SK-N-SH (cell line): ENCODE results near the gene ACP3. TPM values are rescaled to one million over a fixed set of nuclear protein-coding genes. Genes with fewer than 3 reads are reported as not detected.

ENCODE experiments used
- CTCF ChIA-PET: fragments of 300-600, 350-600 bp; formaldehyde crosslinking; extraction: SDS; loops from one replicate; lab custom pipeline; 2021; lab: Yijun Ruan, JAX
- POLR2A ChIA-PET: fragments of 350-600 bp; sonication (Branson Sonifier 250); formaldehyde crosslinking; extraction: SDS; loops from one replicate; lab custom pipeline; 2020; ENCODE audit warnings: antibody characterized with exemption, inconsistent platforms; lab: Yijun Ruan, JAX
- DNase-seq: peaks from one replicate; pipeline ENCODE4 v3.0.0; 2012
- H2AFZ ChIP-seq: fragments of 200-600 bp; sonication (generic); 2 replicates; pipeline ENCODE4 v1.8.1; 2016; ENCODE audit warnings: antibody characterized with exemption, mild to moderate bottlenecking, low read depth
- H3F3A ChIP-seq: fragments of 200-600 bp; sonication (generic); replicated peaks from 2 replicates; pipeline ENCODE3; 2016; ENCODE audit warnings: antibody characterized with exemption, mild to moderate bottlenecking; ENCODE audit not compliant: insufficient read depth
- H3K27ac ChIP-seq, 2 experiments: fragments of 200-500 bp in 1 of 2; fragments of 200-600 bp in 1 of 2; sonication (Bioruptor generic) in 1 of 2; sonication (generic), shearing (Covaris generic) in 1 of 2; 2 replicates each; pipeline versions ENCODE4 v1.5.1 to v1.6.1; 2014 to 2016; ENCODE audit warnings: low read depth in 2 of 2, inconsistent platforms in 1 of 2, low read length in 1 of 2, mild to moderate bottlenecking in 1 of 2, mixed read lengths in 1 of 2
- H3K27me3 ChIP-seq: fragments of 200-600 bp; sonication (generic), shearing (Covaris generic); 2 replicates; pipeline ENCODE4 v1.6.1; 2016; ENCODE audit warnings: mixed run types; ENCODE audit not compliant: insufficient read depth
- H3K36me3 ChIP-seq, 2 experiments: fragments of 200-500 bp in 1 of 2; fragments of 200-600 bp in 1 of 2; sonication (Bioruptor generic) in 1 of 2; sonication (generic) in 1 of 2; replicated peaks in 1 of 2; 2 replicates each; pipeline versions ENCODE3 to v1.5.1; 2014 to 2016; ENCODE audit warnings: low read length in 1 of 2, mild to moderate bottlenecking in 1 of 2; ENCODE audit not compliant: insufficient read depth in 2 of 2, control insufficient read depth in 1 of 2
- H3K4me1 ChIP-seq, 2 experiments: fragments of 200-500 bp in 1 of 2; fragments of 200-600 bp in 1 of 2; sonication (Bioruptor generic) in 1 of 2; sonication (generic), shearing (Covaris generic) in 1 of 2; 2 replicates each; pipeline versions ENCODE4 v1.5.1 to v1.6.1; 2014 to 2016; ENCODE audit warnings: low read depth in 1 of 2, low read length in 1 of 2, mixed run types in 1 of 2; ENCODE audit not compliant: insufficient read depth in 2 of 2, control insufficient read depth in 1 of 2
- H3K4me2 ChIP-seq: fragments of 200-600 bp; sonication (generic), shearing (Covaris generic); 2 replicates; pipeline ENCODE4 v1.6.1; 2017; ENCODE audit warnings: mixed run types
- H3K4me3 ChIP-seq, 2 experiments: fragments of 200-500 bp in 1 of 2; fragments of 200-600 bp in 1 of 2; sonication (Bioruptor generic) in 1 of 2; sonication (generic), shearing (Covaris generic) in 1 of 2; 2 replicates each; pipeline versions ENCODE4 v1.5.1 to v1.8.1; 2014 to 2016; ENCODE audit warnings: low read depth in 2 of 2, inconsistent platforms in 1 of 2, low read length in 1 of 2, mild to moderate bottlenecking in 1 of 2, mixed read lengths in 1 of 2, moderate library complexity in 1 of 2
- H3K79me2 ChIP-seq: fragments of 200-600 bp; sonication (generic); 2 replicates; pipeline ENCODE4 v1.8.1; 2017; ENCODE audit warnings: mild to moderate bottlenecking; ENCODE audit not compliant: insufficient read depth
- H3K9ac ChIP-seq: fragments of 200-600 bp; sonication (generic); 2 replicates; pipeline ENCODE4 v1.6.1; 2017; ENCODE audit warnings: mixed run types
- H3K9me2 ChIP-seq: fragments of 200-600 bp; sonication (generic); 2 replicates; pipeline ENCODE4 v1.6.1; 2017; ENCODE audit warnings: mixed run types
- H3K9me3 ChIP-seq: fragments of 200-600 bp; sonication (generic); 2 replicates; pipeline ENCODE4 v1.6.1; 2017; ENCODE audit warnings: mixed run types, mild to moderate bottlenecking, moderate library complexity
- H4K20me1 ChIP-seq: fragments of 200-600 bp; sonication (generic); 2 replicates; pipeline ENCODE4 v1.6.1; 2017; ENCODE audit warnings: mild to moderate bottlenecking, mixed run types; ENCODE audit not compliant: insufficient read depth
- CHD2 ChIP-seq: fragments of 150-350 bp; IDR thresholded peaks from 2 replicates; pipeline ENCODE4 v1.6.1; 2018; ENCODE audit warnings: low read length; ENCODE audit not compliant: partially characterized antibody
- ELF1 ChIP-seq: IDR thresholded peaks from 2 replicates; pipeline ENCODE4 v1.4.0; 2012
- FOXM1 ChIP-seq: IDR thresholded peaks from 2 replicates; pipeline ENCODE4 v1.4.0; 2012; ENCODE audit warnings: low read depth, mild to moderate bottlenecking
- GABPA ChIP-seq: IDR thresholded peaks from 2 replicates; pipeline ENCODE4 v1.4.0; 2012; ENCODE audit warnings: low read depth, mild to moderate bottlenecking
- GATA2 ChIP-seq: sonication (generic); formaldehyde crosslinking; IDR thresholded peaks from 2 replicates; pipeline ENCODE4 v1.5.0; 2020; ENCODE audit warnings: mild to moderate bottlenecking, missing genetic modification reagents
- IRF3 ChIP-seq: fragments of 150-350 bp; IDR thresholded peaks from 2 replicates; pipeline ENCODE4 v1.6.1; 2016; ENCODE audit warnings: mild to moderate bottlenecking, low read depth, low read length
- JUND ChIP-seq: IDR thresholded peaks from 2 replicates; pipeline ENCODE4 v1.4.0; 2012
- MEF2A ChIP-seq: IDR thresholded peaks from 2 replicates; pipeline ENCODE4 v1.4.0; 2012; ENCODE audit warnings: low read depth, borderline replicate concordance
- MXI1 ChIP-seq: IDR thresholded peaks from 2 replicates; pipeline ENCODE4 v1.6.1; 2012; ENCODE audit warnings: mild to moderate bottlenecking, low read depth, low read length, improper control_type of control experiment
- NFIC ChIP-seq: IDR thresholded peaks from 2 replicates; pipeline ENCODE4 v1.4.0; 2012; ENCODE audit warnings: borderline replicate concordance
- POLR2AphosphoS5 ChIP-seq: IDR thresholded peaks from 2 replicates; pipeline ENCODE4 v1.6.1; 2012; ENCODE audit warnings: low read depth, low read length
- RFX5 ChIP-seq: IDR thresholded peaks from 2 replicates; pipeline ENCODE4 v1.6.1; 2012; ENCODE audit warnings: mild to moderate bottlenecking, improper control_type of control experiment, low read length
- TEAD4 ChIP-seq: IDR thresholded peaks from 2 replicates; pipeline ENCODE4 v1.4.0; 2012; ENCODE audit warnings: mild to moderate bottlenecking, borderline replicate concordance; ENCODE audit not compliant: insufficient read depth
- USF2 ChIP-seq: fragments of 150-350 bp; IDR thresholded peaks from 2 replicates; pipeline ENCODE4 v1.6.1; 2017; ENCODE audit warnings: antibody characterized with exemption, low read length, low read depth, borderline replicate concordance
- YY1 ChIP-seq: IDR thresholded peaks from 2 replicates; pipeline ENCODE4 v1.4.0; 2012; ENCODE audit warnings: low read depth, mild to moderate bottlenecking
- WGBS: methylation state at CpG from one replicate; pipeline ENCODE4 v1.1.6; 2017; ENCODE audit warnings: low lambda C conversion rate; 5-methylcytosine and 5-hydroxymethylcytosine counted together
- polyA plus RNA-seq, 3 experiments: library from polyadenylated mRNA; depleted of rRNA; stranded (reverse); fragments of >200 nt; gene quantifications; 2 replicates each; pipeline ENCODE4 v1.2.3, GENCODE V29; 2012
- TF ChIP-seq, protein P1 (sequence below): fragments of 200-600 bp; sonication (generic); IDR thresholded peaks from 2 replicates; pipeline ENCODE4 v1.6.1; 2017; ENCODE audit warnings: antibody characterized with exemption, mild to moderate bottlenecking, moderate library complexity
- TF ChIP-seq, protein P2 (sequence below): IDR thresholded peaks from 2 replicates; pipeline ENCODE4 v1.6.1; 2012; ENCODE audit warnings: mild to moderate bottlenecking, low read depth, low read length, moderate library complexity

Gene ACP3
- polyA plus RNA-seq, 1 of the 3 experiments (the other 2 are of a cell fraction), result 0.30 TPM

DNA sequence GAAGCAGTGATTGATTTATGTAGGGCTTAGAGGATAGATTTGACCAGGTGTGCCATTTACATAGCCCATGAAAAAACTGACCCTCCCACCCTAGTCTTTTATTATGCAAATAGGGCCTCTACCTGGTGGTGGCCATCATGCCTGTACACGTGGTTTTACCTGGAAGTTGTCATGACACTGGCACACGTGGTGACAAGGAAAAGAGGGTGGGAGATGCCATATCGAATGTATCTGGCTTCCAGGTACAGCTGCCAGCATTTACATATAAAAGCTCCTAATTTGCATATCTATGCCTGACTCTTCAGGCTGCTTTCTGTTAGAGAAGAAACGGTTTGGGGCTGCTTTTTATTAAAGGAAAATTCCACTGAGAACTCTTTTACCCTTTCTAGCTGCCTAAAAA lies 65.1 kb downstream of the ACP3 start:
- Histone ChIP-seq H3K9me2 (no peaks in the 10 kb centered on the region), H3K9me3 (no peaks in the 10 kb centered on the region), H3K4me3 (no peak overlapping the region), H3F3A (no peaks in the 10 kb centered on the region), H3K79me2 (no peaks in the 10 kb centered on the region), H3K4me2 (no peak overlapping the region), H3K4me1 (no peaks in the 10 kb centered on the region), H3K27ac (no peak overlapping the region), H3K9ac (no peak overlapping the region), H2AFZ (no peak overlapping the region), H3K36me3 (no peaks in the 10 kb centered on the region), H4K20me1 (no peaks in the 10 kb centered on the region), H3K27me3 (no peaks in the 10 kb centered on the region)
- TF ChIP-seq, protein P1, sequence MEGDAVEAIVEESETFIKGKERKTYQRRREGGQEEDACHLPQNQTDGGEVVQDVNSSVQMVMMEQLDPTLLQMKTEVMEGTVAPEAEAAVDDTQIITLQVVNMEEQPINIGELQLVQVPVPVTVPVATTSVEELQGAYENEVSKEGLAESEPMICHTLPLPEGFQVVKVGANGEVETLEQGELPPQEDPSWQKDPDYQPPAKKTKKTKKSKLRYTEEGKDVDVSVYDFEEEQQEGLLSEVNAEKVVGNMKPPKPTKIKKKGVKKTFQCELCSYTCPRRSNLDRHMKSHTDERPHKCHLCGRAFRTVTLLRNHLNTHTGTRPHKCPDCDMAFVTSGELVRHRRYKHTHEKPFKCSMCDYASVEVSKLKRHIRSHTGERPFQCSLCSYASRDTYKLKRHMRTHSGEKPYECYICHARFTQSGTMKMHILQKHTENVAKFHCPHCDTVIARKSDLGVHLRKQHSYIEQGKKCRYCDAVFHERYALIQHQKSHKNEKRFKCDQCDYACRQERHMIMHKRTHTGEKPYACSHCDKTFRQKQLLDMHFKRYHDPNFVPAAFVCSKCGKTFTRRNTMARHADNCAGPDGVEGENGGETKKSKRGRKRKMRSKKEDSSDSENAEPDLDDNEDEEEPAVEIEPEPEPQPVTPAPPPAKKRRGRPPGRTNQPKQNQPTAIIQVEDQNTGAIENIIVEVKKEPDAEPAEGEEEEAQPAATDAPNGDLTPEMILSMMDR, result no peak
- TF ChIP-seq POLR2AphosphoS5 (no peak), TEAD4 (no peak), GATA2 (CRISPR knock-in tag) (no peak), IRF3 (no peak), ELF1 (no peak)
- 41% methylated on average over 4 of the region's 4 CpGs for WGBS
- CTCF ChIA-PET, result interaction anchor here (0.9 to 2.1 kb wide), 6 partner anchors 15 to 40 kb away, joined by 3 to 8 read pairs (median 3); no protein-coding TSS in a partner anchor
- POLR2A ChIA-PET, result no interaction called here
- no peak for DNase-seq

GRCh38 chr3:132382688-132383194 lies 65.5 kb downstream of the ACP3 start:
- Histone ChIP-seq H4K20me1 (no peaks in the 10 kb centered on the region), H3K4me3 (no peak overlapping the region), H3K27me3 (no peaks in the 10 kb centered on the region), H3K79me2 (no peaks in the 10 kb centered on the region), H3K36me3 (no peaks in the 10 kb centered on the region), H3K4me1 (no peaks in the 10 kb centered on the region), H3K4me2 (no peak overlapping the region), H2AFZ (no peak overlapping the region), H3K9me3 (no peaks in the 10 kb centered on the region), H3K27ac (no peak overlapping the region), H3K9me2 (no peaks in the 10 kb centered on the region), H3K9ac (no peak overlapping the region), H3F3A (no peaks in the 10 kb centered on the region)
- ChIA-PET POLR2A (no interaction called here), CTCF (interaction anchor here (0.8 to 2.1 kb wide), 5 partner anchors 17 to 132 kb away, joined by 3 to 8 read pairs (median 3); no protein-coding TSS in a partner anchor)
- no peak for DNase-seq
- no peak for TF ChIP-seq GATA2 (CRISPR knock-in tag)
- no peak for TF ChIP-seq ELF1
- TF ChIP-seq NFIC, result no peak
- no peak for TF ChIP-seq MEF2A
- TF ChIP-seq, protein P1, result no peak
- TF ChIP-seq RFX5, result no peak
- no peak for TF ChIP-seq FOXM1
- TF ChIP-seq, protein P2, sequence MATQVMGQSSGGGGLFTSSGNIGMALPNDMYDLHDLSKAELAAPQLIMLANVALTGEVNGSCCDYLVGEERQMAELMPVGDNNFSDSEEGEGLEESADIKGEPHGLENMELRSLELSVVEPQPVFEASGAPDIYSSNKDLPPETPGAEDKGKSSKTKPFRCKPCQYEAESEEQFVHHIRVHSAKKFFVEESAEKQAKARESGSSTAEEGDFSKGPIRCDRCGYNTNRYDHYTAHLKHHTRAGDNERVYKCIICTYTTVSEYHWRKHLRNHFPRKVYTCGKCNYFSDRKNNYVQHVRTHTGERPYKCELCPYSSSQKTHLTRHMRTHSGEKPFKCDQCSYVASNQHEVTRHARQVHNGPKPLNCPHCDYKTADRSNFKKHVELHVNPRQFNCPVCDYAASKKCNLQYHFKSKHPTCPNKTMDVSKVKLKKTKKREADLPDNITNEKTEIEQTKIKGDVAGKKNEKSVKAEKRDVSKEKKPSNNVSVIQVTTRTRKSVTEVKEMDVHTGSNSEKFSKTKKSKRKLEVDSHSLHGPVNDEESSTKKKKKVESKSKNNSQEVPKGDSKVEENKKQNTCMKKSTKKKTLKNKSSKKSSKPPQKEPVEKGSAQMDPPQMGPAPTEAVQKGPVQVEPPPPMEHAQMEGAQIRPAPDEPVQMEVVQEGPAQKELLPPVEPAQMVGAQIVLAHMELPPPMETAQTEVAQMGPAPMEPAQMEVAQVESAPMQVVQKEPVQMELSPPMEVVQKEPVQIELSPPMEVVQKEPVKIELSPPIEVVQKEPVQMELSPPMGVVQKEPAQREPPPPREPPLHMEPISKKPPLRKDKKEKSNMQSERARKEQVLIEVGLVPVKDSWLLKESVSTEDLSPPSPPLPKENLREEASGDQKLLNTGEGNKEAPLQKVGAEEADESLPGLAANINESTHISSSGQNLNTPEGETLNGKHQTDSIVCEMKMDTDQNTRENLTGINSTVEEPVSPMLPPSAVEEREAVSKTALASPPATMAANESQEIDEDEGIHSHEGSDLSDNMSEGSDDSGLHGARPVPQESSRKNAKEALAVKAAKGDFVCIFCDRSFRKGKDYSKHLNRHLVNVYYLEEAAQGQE, result no peak
- TF ChIP-seq USF2, result no peak
- no peak for TF ChIP-seq YY1
- TF ChIP-seq POLR2AphosphoS5, result no peak
- TF ChIP-seq MXI1, result no peak
- TF ChIP-seq JUND, result no peak
- TF ChIP-seq CHD2, result no peak
- no peak for TF ChIP-seq GABPA
